Neural cell (in vitro differentiated cells): Measurements from ENCODE around the gene SNCAIP. TPM values are rescaled to one million over a fixed set of nuclear protein-coding genes. Genes with fewer than 3 reads are reported as not detected.

Experiments used
- H2AFZ ChIP-seq: fragments of 200-600, 300-800 bp; sonication (generic), shearing (Covaris generic); 2 replicates; pipeline ENCODE4 v1.6.0; 2014; ENCODE audit warnings: low read depth, mild to moderate bottlenecking, antibody characterized with exemption, low read length, moderate library complexity
- H3F3A ChIP-seq: fragments of 200-600 bp; shearing (Covaris generic); 2 replicates; pipeline ENCODE4 v1.6.1; 2016; ENCODE audit warnings: mild to moderate bottlenecking, moderate library complexity, mixed read lengths, antibody characterized with exemption, low read length; ENCODE audit not compliant: insufficient read depth, poor library complexity, severe bottlenecking
- H3K27ac ChIP-seq: fragments of 200-600, 300-800 bp; sonication (generic), shearing (Covaris generic); 2 replicates; pipeline ENCODE4 v1.5.1; 2014; ENCODE audit warnings: mild to moderate bottlenecking, low read length, moderate library complexity
- H3K27me3 ChIP-seq: fragments of 300-800, 200-600 bp; sonication (generic), shearing (Covaris generic); 2 replicates; pipeline ENCODE4 v1.6.0; 2014; ENCODE audit warnings: mild to moderate bottlenecking, low read depth, low read length, moderate library complexity; ENCODE audit not compliant: insufficient read depth
- H3K36me3 ChIP-seq: fragments of 300-800, 200-600 bp; sonication (generic), shearing (Covaris generic); 2 replicates; pipeline ENCODE4 v1.5.1; 2014; ENCODE audit warnings: mild to moderate bottlenecking, antibody characterized with exemption, low read length, moderate library complexity; ENCODE audit not compliant: insufficient read depth
- H3K4me2 ChIP-seq: fragments of 300-800, 200-600 bp; sonication (generic), shearing (Covaris generic); 2 replicates; pipeline ENCODE4 v1.6.0; 2014; ENCODE audit warnings: mild to moderate bottlenecking, low read length
- H3K4me3 ChIP-seq: fragments of 300-800, 200-600 bp; sonication (generic), shearing (Covaris generic); 2 replicates; pipeline ENCODE4 v1.5.1; 2014; ENCODE audit warnings: mild to moderate bottlenecking, low read length, moderate library complexity
- H3K79me2 ChIP-seq: fragments of 200-600 bp; shearing (Covaris generic); replicated peaks from 2 replicates; pipeline ENCODE4 v1.6.0; 2014; ENCODE audit warnings: mild to moderate bottlenecking, low read length, moderate library complexity; ENCODE audit not compliant: insufficient read depth
- H3K9ac ChIP-seq: fragments of 300-800, 200-600 bp; sonication (generic), shearing (Covaris generic); 2 replicates; pipeline ENCODE4 v1.6.1; 2016; ENCODE audit warnings: mild to moderate bottlenecking, low read length, mixed read lengths
- H3K9me2 ChIP-seq: fragments of 200-600 bp; shearing (Covaris generic); 2 replicates; pipeline ENCODE4 v1.6.1; 2016; ENCODE audit warnings: mild to moderate bottlenecking, low read length, mixed read lengths; ENCODE audit not compliant: insufficient read depth
- H3K9me3 ChIP-seq: fragments of 200-600, 300-800 bp; sonication (generic), shearing (Covaris generic); 2 replicates; pipeline ENCODE4 v1.6.1; 2016; ENCODE audit warnings: mild to moderate bottlenecking, mixed run types, low read length, moderate library complexity, mixed read lengths
- H4K20me1 ChIP-seq: fragments of 200-600 bp; shearing (Covaris generic); 2 replicates; pipeline ENCODE4 v1.6.1; 2016; ENCODE audit warnings: mild to moderate bottlenecking, mixed run types; ENCODE audit not compliant: insufficient read depth
- EP300 ChIP-seq: fragments of 450-650 bp; conservative IDR thresholded peaks from 2 replicates; pipeline ENCODE4 v1.6.1; 2014; ENCODE audit warnings: antibody characterized with exemption, mild to moderate bottlenecking, moderate library complexity; ENCODE audit not compliant: poor library complexity, severe bottlenecking
- EZH2 ChIP-seq: fragments of 200-600, 300-800 bp; shearing (Covaris generic), sonication (generic); IDR thresholded peaks from 2 replicates; pipeline ENCODE4 v1.6.1; 2014; ENCODE audit warnings: antibody characterized with exemption, low read length, borderline replicate concordance, mild to moderate bottlenecking; ENCODE audit not compliant: insufficient read depth, poor library complexity, severe bottlenecking
- MXI1 ChIP-seq: fragments of 450-650 bp; conservative IDR thresholded peaks from 2 replicates; pipeline ENCODE4 v1.6.1; 2014; ENCODE audit warnings: antibody characterized with exemption, mild to moderate bottlenecking; ENCODE audit not compliant: poor library complexity, severe bottlenecking
- POLR2AphosphoS5 ChIP-seq: IDR thresholded peaks from 2 replicates; pipeline ENCODE4 v1.6.1; 2012
- RAD21 ChIP-seq: fragments of 450-650 bp; conservative IDR thresholded peaks from 2 replicates; pipeline ENCODE4 v1.6.1; 2014; ENCODE audit warnings: antibody characterized with exemption, mild to moderate bottlenecking, moderate library complexity
- SMC3 ChIP-seq: fragments of 450-650 bp; conservative IDR thresholded peaks from 2 replicates; pipeline ENCODE4 v1.6.1; 2014; ENCODE audit warnings: antibody characterized with exemption, mild to moderate bottlenecking, moderate library complexity; ENCODE audit not compliant: poor library complexity
- TAF1 ChIP-seq: IDR thresholded peaks from 2 replicates; pipeline ENCODE4 v1.6.1; 2012; ENCODE audit warnings: low read depth
- polyA plus RNA-seq: library from polyadenylated mRNA; depleted of rRNA; stranded (reverse); fragments of >200 nt; gene quantifications from 2 replicates; pipeline ENCODE4 v1.2.3, GENCODE V29; 2014
- TF ChIP-seq, protein P1 (sequence below): fragments of 450-650 bp; IDR thresholded peaks from 2 replicates; pipeline ENCODE4 v1.5.1; 2014; ENCODE audit warnings: antibody characterized with exemption, mild to moderate bottlenecking, moderate library complexity; ENCODE audit not compliant: poor library complexity, severe bottlenecking
- TF ChIP-seq, protein P2 (sequence below): IDR thresholded peaks from 2 replicates; pipeline ENCODE4 v1.6.1; 2012; ENCODE audit warnings: borderline replicate concordance

SNCAIP gene
- polyA plus RNA-seq, 1 donor from 2014 or later, result 25.6 TPM

DNA sequence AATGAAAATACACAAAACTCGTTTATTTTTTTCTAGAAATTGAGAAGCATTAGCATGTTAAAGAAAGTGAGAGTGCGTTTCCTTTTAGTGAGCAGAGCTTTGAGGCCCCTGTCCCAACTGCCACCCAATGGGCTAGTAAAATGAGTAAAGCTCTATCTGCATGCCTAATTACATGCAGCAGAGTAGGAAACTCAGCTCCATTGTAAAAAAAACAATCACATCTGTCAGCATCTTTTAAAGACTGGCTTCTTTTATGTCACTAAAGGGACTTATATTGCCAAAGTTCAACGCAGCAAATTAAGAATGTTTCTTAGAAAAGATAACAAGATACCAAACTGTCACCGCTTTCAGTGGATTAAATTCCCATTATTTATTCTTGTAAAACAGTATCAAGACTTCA lies 154.0 kb downstream of the SNCAIP start:
- Histone ChIP-seq H3K4me3 (no peak overlapping the region), H3K9me2 (no peaks in the 10 kb centered on the region), H2AFZ (no peak overlapping the region), H3K27me3 (no peaks in the 10 kb centered on the region), H3K4me2 (no peak overlapping the region), H3K27ac (no peak overlapping the region), H3K36me3 (peaks cover 9% of the 10 kb centered on the region), H4K20me1 (no peaks in the 10 kb centered on the region), H3F3A (no peaks in the 10 kb centered on the region), H3K9ac (no peak overlapping the region), H3K79me2 (no peaks in the 10 kb centered on the region), H3K9me3 (no peaks in the 10 kb centered on the region)
- no peak for TF ChIP-seq EP300

DNA sequence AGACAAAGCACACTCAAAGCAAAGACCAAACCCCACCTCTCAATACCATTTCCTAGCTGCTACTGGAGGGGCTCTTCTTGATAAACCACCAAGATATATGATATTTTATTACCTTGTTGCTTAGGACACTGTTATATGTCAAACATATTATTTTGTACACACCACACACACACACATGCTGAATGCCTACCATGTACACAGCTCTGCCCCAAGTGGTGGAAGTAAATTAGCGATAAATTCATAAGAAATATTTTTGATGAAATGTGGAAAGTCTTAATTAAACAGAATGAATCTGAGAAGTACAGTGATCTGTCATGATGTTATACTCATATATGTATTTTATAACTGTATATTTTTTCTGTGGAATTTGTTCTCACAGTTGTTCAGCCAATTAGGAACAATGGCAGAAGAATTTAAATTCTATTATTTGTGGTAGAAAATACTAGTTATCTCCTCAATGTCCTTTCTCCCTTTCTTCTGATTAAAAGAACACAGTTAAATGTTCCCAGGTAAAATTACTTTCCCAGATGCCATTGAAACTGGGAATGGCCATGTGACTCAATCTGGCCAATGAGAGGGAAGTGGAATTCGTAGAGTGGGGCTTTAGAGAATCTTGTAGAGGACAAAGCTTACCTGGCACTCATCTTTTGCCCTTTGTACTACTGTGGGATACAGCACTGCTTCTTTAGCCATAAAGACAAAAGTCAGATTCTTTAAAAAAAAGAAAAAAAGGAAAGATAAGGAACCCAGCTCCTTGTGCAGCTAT lies 156.5 kb downstream of the SNCAIP start:
- Histone ChIP-seq H3K36me3 (peaks cover 9% of the 10 kb centered on the region), H3F3A (no peaks in the 10 kb centered on the region), H3K27ac (no peak overlapping the region), H3K4me2 (no peak overlapping the region), H4K20me1 (no peaks in the 10 kb centered on the region), H3K27me3 (no peaks in the 10 kb centered on the region), H3K9me2 (no peaks in the 10 kb centered on the region), H2AFZ (no peak overlapping the region), H3K79me2 (no peaks in the 10 kb centered on the region), H3K9me3 (no peaks in the 10 kb centered on the region), H3K9ac (no peak overlapping the region), H3K4me3 (no peak overlapping the region)
- TF ChIP-seq TAF1 (no peak), POLR2AphosphoS5 (no peak), SMC3 (no peak), RAD21 (no peak), EP300 (no peak), MXI1 (no peak), EZH2 (no peak)
- TF ChIP-seq, protein P1, sequence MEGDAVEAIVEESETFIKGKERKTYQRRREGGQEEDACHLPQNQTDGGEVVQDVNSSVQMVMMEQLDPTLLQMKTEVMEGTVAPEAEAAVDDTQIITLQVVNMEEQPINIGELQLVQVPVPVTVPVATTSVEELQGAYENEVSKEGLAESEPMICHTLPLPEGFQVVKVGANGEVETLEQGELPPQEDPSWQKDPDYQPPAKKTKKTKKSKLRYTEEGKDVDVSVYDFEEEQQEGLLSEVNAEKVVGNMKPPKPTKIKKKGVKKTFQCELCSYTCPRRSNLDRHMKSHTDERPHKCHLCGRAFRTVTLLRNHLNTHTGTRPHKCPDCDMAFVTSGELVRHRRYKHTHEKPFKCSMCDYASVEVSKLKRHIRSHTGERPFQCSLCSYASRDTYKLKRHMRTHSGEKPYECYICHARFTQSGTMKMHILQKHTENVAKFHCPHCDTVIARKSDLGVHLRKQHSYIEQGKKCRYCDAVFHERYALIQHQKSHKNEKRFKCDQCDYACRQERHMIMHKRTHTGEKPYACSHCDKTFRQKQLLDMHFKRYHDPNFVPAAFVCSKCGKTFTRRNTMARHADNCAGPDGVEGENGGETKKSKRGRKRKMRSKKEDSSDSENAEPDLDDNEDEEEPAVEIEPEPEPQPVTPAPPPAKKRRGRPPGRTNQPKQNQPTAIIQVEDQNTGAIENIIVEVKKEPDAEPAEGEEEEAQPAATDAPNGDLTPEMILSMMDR, result no peak
- TF ChIP-seq, protein P2, sequence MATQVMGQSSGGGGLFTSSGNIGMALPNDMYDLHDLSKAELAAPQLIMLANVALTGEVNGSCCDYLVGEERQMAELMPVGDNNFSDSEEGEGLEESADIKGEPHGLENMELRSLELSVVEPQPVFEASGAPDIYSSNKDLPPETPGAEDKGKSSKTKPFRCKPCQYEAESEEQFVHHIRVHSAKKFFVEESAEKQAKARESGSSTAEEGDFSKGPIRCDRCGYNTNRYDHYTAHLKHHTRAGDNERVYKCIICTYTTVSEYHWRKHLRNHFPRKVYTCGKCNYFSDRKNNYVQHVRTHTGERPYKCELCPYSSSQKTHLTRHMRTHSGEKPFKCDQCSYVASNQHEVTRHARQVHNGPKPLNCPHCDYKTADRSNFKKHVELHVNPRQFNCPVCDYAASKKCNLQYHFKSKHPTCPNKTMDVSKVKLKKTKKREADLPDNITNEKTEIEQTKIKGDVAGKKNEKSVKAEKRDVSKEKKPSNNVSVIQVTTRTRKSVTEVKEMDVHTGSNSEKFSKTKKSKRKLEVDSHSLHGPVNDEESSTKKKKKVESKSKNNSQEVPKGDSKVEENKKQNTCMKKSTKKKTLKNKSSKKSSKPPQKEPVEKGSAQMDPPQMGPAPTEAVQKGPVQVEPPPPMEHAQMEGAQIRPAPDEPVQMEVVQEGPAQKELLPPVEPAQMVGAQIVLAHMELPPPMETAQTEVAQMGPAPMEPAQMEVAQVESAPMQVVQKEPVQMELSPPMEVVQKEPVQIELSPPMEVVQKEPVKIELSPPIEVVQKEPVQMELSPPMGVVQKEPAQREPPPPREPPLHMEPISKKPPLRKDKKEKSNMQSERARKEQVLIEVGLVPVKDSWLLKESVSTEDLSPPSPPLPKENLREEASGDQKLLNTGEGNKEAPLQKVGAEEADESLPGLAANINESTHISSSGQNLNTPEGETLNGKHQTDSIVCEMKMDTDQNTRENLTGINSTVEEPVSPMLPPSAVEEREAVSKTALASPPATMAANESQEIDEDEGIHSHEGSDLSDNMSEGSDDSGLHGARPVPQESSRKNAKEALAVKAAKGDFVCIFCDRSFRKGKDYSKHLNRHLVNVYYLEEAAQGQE, result no peak
